Stimulated activated CD8-positive, alpha-beta memory T cell treated with anti-CD3 and anti-CD28 coated beads, Interleukin-4, amount 100 ng/mL, for 1 hour (primary cell): ENCODE data around the gene CAVIN3.
"Not testable (repeated sequence)": the region's sequence is repeated elsewhere in the genome, so short reads cannot be mapped to it uniquely, and the experiment has no call there.

Experiments
- DNase-seq, 2 donors: peaks; one replicate each; pipeline ENCODE4 v3.0.0-alpha.2; 2020; ENCODE audit warnings: low read depth in 2 of 2, low spot score in 1 of 2

Gene CAVIN3

GRCh38 chr11:6326303-6326702 is 6.0 kb upstream of the CAVIN3 start:
- DNase-seq = no peak

DNA sequence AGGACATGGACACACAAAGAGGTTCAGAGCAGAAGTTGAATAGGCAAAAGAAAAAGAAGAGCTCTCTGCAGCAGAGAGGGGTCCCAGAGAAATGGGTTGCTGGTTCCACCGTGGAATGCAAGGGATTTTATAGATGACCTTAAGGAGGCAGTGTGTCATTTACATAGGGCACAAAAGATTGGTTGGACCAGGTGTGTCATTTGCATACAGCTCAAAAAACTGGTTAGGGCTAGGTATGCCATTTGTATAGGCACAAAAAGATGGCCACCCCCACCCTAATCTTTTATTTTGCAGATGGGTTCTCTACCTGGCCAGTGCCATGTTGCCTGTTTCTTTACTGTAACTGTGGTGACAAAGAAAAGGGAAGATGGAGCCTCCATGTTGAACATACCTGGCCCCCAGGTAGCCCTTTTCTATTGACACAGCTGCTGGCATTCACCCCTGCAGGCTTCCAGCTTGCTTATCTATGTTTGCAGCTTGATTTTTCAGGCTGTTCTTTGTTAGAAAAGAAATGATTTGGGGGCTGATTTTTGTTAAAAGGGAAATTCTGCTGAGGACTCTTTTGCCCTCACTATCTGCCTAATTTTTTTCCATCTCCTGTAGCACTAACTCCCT is 3.1 kb upstream of the CAVIN3 start:
- no peak for DNase-seq

GRCh38 chr11:6321961-6322362 is 1.7 kb upstream of the CAVIN3 start:
- no peak for DNase-seq

DNA sequence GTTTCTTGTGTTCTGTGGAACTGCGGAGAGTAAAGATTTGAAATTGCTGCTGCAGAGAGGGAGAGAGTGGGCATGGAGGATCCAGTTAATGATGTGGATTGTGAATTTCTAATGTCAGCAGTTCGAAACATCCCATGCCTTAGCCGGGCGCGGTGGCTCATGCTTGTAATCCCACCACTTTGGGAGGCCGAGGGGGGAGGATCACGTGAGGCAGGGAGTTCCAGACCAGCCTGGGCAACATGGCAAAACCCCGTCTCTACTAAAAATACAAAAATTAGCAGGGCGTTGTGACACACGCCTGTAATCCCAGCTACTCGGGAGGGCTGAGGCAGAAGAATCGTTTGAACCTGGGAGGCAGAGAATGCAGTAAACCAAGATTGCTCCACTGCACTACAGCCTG is 1.1 kb upstream of the CAVIN3 start:
- no peak for DNase-seq

- no peak for DNase-seq
Observed at GRCh38 chr11:6319704-6320410, 444 bp downstream of the CAVIN3 start.

DNA sequence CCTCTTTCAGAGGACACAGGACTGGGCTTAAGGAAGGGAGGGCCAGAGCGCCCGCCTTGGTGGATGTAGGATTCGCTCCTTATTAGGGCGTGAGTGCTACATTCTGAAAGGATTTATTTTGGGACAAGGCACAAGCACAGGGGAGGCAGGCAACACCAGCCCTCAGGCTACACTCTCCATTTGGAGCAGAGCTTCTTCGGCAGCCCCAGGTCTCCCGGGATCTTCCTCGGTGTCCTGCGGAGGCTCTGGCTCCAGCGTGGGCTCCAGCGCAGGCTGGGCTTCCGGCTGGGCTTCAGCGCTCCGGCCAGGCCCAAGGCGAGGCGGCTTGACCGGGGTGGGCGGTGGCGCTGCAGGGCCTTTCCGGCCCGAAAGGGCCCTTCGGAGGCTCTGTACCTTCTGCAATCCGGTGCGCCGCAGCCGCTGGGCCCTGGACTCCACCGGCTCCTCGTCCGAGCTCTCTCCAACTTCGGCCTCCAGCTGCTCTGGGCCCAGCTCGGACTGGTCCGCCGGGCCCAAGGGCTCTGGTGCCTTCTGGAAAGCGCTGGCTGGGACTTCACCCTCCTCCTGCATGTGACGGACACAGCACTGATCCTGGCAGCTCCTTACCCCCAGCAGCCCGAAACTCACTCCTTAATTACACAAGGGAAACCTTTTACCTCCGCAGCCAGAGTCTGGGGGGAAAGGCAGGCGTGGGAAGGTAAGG is 1.1 kb downstream of the CAVIN3 start:
- no peak for DNase-seq

GRCh38 chr11:6318204-6318603 is 2.1 kb downstream of the CAVIN3 start:
- no peak for DNase-seq

- no peak for DNase-seq
Observed at GRCh38 chr11:6315811-6316425, 4.4 kb downstream of the CAVIN3 start.

DNA sequence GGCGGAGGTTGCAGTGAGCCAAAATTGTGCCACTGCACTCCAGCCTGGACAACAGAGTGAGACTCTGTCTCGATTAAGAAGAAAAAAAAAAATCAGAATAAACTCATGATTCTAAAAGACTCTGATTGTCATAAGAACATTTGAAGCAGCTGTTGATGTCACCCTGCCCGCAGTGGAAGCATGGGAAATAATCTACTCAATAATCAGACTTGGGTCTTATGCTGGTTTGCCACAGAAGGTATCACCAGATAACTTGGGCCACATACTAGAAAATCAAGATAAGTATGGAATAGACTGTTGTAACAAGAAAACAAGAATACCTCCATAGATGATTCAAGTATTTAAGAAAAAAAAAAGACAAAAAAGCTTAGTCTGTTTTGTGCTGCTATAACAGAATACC is 8.2 kb downstream of the CAVIN3 start:
- DNase-seq = no peak

GRCh38 chr11:6307876-6308275 is 12.4 kb downstream of the CAVIN3 start:
- DNase-seq = no peak

DNA sequence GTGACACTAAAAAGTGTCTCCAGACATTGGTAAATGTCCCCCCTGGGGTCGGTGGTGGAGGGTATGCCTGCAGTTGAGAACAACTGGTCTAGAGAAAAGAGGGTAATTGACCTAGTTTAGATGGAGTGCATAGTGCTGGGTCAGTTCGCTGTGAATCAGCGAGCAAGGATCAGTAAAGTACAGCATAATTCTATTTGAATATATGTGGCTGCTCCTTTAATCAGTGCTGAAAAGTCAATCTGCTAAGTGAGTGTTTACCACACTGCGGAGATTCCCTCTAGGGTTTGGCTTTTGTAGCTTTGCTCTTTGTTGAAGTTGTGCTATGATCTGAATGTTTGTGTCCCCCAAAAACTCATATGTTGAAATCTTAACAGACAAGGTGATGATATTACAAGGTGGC is 15.0 kb downstream of the CAVIN3 start:
- no peak for DNase-seq

GRCh38 chr11:6303661-6304060 is 16.6 kb downstream of the CAVIN3 start:
- no peak for DNase-seq

DNA sequence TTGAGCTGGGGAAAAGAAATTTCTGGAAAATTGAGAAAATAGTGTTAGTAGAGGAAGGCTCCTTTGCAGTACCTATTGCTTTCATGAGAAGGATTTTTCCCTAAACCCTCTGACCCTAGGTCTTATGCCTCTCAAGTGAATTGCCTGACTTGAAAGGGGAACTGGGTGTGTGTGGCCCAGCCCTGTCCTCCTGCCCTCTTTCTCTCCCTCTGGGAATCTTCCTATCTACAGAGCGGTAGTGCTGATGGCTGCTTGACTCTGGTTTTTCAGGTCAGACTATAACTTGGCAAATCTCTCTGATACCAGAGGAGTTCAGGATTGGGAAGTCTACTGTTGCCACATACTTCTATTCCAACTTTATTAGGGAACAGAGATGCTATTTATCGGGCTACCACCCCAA is 19.2 kb downstream of the CAVIN3 start:
- DNase-seq = no peak

DNA sequence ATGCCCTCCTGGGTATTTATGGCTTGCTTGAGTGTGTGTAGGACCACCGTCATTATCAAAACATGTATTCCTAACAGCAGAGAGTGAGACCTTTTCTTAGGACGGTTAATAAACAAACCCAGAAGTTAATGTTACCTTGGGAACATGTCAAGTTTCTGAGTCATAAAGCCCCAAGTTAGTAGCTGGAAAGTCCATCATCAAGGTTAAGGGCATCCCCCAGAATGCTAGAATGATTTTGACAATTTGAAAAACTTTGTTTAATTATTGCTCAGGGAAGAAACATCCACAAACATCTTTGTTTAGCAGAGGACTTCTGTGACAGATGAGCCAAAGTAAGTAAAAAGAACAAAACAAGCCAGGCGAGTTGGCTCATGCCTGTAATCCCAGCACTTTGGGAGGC is 20.0 kb downstream of the CAVIN3 start:
- no peak for DNase-seq

- no peak for DNase-seq
Observed at GRCh38 chr11:6298605-6299004, 21.7 kb downstream of the CAVIN3 start.

- DNase-seq = no peak
Observed at GRCh38 chr11:6297831-6298230, 22.5 kb downstream of the CAVIN3 start.

- no peak for DNase-seq
Observed at GRCh38 chr11:6285019-6285418, 35.3 kb downstream of the CAVIN3 start.

- no peak for DNase-seq
Observed at GRCh38 chr11:6284250-6284649, 36.1 kb downstream of the CAVIN3 start.

DNA sequence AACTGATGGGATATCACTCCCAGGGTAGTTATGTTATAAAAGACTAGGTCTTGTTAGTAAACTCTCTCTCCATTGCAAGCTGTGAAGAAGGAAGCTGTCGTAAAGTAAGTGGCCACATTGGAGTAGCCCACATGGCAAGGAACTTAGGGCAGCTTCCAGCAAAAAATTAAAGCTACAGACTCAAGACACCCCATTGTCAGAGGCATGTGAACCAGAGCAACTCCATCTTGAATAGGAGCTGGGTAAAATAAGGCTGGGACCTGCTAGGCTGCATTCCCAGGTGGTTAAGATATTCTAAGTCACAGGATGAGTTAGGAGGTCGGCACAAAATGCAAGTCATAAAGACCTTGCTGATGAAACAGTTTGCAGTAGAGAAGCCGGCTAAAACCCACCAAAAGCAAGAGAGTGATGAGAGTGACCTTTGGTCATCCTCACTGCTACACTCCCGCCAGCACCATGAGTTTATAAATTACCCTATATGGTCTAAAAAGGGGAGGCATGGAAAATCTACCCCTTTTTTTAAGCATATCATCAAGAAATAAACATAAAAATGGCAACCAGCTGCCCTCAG is 36.8 kb downstream of the CAVIN3 start:
- DNase-seq = no peak

DNA sequence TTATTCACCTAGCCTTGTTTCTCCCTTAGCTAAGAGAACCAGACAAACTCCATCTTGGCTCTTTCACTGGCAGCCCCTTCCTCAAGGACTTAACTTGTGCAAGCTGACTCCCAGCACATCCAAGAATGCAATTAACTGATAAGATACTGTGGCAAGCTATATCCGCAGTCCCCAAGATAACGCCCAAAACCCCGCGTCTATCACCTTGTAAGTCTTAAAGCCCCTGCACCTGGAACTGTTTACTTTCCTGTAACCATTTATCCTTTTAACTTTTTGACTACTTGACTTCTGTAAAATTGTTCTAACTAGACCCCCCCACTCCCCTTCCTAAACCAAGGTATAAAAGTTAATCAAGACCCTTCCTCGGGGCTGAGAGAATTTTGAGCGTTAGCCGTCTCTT is 39.5 kb downstream of the CAVIN3 start:
- DNase-seq = not testable (repeated sequence)

- DNase-seq = no peak
Observed at GRCh38 chr11:6273188-6273587, 47.1 kb downstream of the CAVIN3 start.

DNA sequence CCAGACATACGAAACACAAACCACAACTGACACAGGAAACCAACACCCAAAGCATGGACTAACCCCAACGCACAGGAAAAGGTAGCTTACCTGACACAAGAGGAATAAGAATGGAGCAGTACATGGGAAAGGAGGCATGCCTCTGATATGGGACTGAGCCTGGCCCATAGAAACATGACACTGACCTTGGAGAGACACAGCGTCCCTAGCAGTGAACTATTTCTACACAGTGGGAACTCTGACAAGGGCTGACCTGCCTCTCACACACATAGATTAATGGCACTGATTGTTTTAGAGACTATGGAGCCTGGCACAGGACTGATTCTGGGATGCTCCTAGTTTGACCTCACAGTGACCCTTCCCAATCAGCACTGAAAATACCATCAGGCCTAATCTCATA is 48.7 kb downstream of the CAVIN3 start:
- DNase-seq = no peak
